ENCODE results near the gene DDX1.

DDX1 gene

GRCh38 chr2:15563227-15564100 is 28.2 kb upstream of the DDX1 start:
- DNase-seq: no peak

GRCh38 chr2:15565392-15565791 is 26.3 kb upstream of the DDX1 start:
- no peak for DNase-seq

GRCh38 chr2:15565994-15566671 is 25.5 kb upstream of the DDX1 start:
- no peak for DNase-seq

- DNase-seq: no peak
Observed at GRCh38 chr2:15566912-15567311, 24.8 kb upstream of the DDX1 start.

GRCh38 chr2:15568874-15569273 is 22.8 kb upstream of the DDX1 start:
- DNase-seq: no peak

- no peak for DNase-seq
Observed at GRCh38 chr2:15570104-15570503, 21.6 kb upstream of the DDX1 start.

- DNase-seq: no peak
Observed at GRCh38 chr2:15571729-15572128, 19.9 kb upstream of the DDX1 start.

GRCh38 chr2:15577071-15577735 is 14.5 kb upstream of the DDX1 start:
- peak; percentile 79 to 83 for DNase-seq

GRCh38 chr2:15579641-15580040 is 12.0 kb upstream of the DDX1 start:
- no peak for DNase-seq

- DNase-seq: no peak
Observed at GRCh38 chr2:15580451-15580850, 11.2 kb upstream of the DDX1 start.

- no peak for DNase-seq
Observed at GRCh38 chr2:15582710-15583357, 8.8 kb upstream of the DDX1 start.

GRCh38 chr2:15583826-15584225 is 7.8 kb upstream of the DDX1 start:
- no peak for DNase-seq

- DNase-seq: no peak
Observed at GRCh38 chr2:15584316-15584715, 7.4 kb upstream of the DDX1 start.

- DNase-seq: no peak
Observed at GRCh38 chr2:15584767-15585469, 6.8 kb upstream of the DDX1 start.

- no peak for DNase-seq
Observed at GRCh38 chr2:15588329-15588919, 3.2 kb upstream of the DDX1 start.

GRCh38 chr2:15591373-15591691 is 336 bp upstream of the DDX1 start:
- DNase-seq: no peak

- DNase-seq: no peak
Observed at GRCh38 chr2:15593327-15593705, 1.6 kb downstream of the DDX1 start.

- no peak for DNase-seq
Observed at GRCh38 chr2:15594291-15595256, 2.9 kb downstream of the DDX1 start.

GRCh38 chr2:15595342-15595905 is 3.8 kb downstream of the DDX1 start:
- no peak for DNase-seq

GRCh38 chr2:15595936-15596335 is 4.3 kb downstream of the DDX1 start:
- DNase-seq: no peak

GRCh38 chr2:15596350-15596749 is 4.7 kb downstream of the DDX1 start:
- DNase-seq: no peak

Data from CD4-positive, alpha-beta T cell treated with Interleukin-4 for 1 hour (primary cell).